Measurements from ENCODE around the gene GABBR2.
A peak's percentile ranks its signal among the peaks of the same experiment; 100 is the strongest.

GABBR2 gene

DNA sequence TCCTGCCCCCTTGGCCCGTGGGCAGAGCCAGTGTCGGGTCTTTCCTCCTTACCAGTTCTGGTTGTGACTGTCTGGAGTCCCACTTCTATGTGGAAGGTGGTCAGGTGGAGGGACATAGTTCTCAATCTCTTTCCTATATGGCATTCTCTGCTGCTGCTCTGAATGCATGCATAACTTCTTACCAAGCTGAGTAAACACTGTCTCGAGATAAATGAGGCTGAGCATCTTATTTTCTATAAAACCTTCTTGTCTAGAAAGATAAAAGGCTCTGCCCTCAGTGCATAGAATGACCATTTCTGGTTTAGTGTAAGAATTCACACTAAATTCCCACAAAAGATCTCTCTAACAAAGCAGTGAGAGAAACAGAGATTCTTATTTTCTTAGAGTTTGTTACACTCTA, 347.1 kb downstream of the GABBR2 start:
- TF ChIP-seq GATA3 (IDR thresholded peaks at IDR 0.05; ENCODE audit: low read depth, low read length) (no peak), GATA2 (IDR thresholded peaks at IDR 0.05; ENCODE audit: low read depth, low read length) (no peak)

GRCh38 chr9:98360176-98360708, 348.5 kb downstream of the GABBR2 start:
- TF ChIP-seq GATA2 (IDR thresholded peaks at IDR 0.05; ENCODE audit: low read depth, low read length) = no peak

DNA sequence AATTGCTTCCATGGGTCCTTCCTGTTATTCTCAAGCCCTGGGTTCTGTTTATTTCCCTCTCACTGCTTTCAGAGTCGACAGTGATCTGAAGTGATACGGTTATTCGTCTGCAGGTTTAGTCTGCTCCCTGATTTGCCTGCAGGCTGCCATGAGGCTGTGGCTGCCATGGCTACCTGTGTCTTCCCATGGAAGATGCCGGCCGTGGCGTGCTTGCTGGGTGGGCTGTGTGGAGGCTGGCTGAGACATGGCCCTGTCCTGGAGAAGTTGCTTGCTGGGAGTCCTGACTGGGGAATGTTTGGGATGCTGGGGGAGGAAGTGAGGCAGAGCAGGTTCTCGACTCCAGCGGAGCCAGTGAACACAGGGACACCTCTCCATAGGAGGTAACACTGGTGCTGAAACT, 349.2 kb downstream of the GABBR2 start:
- TF ChIP-seq GATA3 (IDR thresholded peaks at IDR 0.05; ENCODE audit: low read depth, low read length) = no peak
- no peak for TF ChIP-seq GATA2 (IDR thresholded peaks at IDR 0.05; ENCODE audit: low read depth, low read length)

DNA sequence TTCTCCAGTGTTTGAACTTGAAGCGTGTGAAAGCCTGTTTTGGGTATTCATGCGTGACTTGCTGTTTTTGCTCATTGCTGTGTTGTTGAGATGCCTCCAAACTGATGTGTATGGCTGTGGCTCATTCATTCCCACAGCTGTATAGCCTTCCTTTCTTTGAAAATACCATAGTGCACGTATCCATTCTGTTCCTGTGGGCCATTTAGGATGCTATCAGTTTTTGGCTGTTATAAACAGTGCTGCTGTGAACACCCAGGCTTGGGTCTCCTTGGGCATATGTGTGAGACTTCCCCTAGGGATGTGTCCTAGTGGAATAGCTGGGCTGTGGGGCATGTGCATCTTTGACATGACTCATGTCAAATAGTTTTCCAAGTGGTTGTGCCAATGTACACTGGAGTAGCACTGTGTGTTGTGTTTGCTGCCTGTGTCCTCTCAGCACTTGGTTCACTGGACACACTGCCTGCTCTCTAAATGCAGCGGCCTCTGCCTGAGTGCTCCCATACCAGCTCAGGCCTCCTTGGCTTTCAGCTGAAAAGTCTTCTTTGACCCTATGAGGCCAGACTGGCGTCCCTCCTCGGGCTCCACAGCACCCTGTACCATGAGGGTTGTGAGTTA, 350.7 kb downstream of the GABBR2 start:
- TF ChIP-seq GATA3 (IDR thresholded peaks at IDR 0.05; ENCODE audit: low read depth, low read length) (no peak), GATA2 (IDR thresholded peaks at IDR 0.05; ENCODE audit: low read depth, low read length) (no peak)

DNA sequence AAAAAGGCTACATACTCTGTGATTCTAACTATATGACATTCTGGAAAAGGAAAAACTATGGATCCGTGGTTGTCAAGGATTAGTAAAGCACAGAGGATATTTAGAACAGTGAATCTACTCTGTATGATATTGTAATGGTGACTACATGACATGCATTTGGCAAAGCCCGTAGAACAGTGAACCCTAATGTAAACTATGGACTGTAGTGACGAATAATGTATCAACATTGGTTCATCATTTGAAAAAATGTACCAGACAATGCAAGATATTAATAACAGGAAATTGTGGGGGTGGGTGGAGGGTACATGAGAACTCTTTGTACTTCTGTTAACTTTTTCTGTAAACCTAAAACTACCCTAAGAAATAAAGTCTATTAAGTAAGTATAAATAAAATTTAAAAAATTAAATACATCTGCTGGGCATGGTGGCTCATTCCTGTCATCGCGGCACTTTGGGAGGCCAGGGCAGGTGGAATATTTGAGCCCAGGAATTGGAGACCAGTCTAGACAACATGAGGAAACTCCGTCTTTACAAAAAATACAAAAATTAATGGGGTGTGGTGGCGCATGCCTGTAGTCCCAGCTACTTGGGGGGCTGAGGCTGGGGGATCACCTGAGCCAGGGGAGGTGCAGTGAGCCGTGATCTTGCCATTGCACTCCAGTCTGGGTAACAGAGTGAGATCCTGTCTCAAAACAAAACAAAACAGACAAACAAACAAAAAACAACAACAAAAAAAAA, 351.6 kb downstream of the GABBR2 start:
- TF ChIP-seq GATA2 (IDR thresholded peaks at IDR 0.05; ENCODE audit: low read depth, low read length) (no peak), GATA3 (IDR thresholded peaks at IDR 0.05; ENCODE audit: low read depth, low read length) (no peak)

- no peak for TF ChIP-seq GATA2 (IDR thresholded peaks at IDR 0.05; ENCODE audit: low read depth, low read length)
- TF ChIP-seq GATA3 (IDR thresholded peaks at IDR 0.05; ENCODE audit: low read depth, low read length) = no peak
Measured at GRCh38 chr9:98356326-98356725, 352.4 kb downstream of the GABBR2 start.

DNA sequence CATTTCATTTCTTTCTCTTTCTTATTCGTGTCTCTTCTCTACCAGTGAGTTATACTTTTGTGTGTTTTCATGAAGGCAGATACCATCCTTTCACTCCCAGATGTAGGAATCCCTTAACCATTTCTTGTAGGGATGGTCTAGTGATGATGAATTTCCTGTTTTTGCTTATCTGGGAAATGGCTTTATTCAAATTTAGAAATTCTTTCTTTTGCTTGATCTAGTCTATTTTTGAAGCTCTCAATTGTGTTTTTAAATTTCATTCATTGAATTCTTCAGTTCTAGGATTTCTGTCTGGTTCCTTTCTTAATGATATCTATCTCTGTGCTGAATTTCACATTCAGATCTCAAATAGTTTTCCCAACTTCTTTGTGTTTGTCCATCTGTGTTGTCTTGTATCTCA, 357.4 kb downstream of the GABBR2 start:
- TF ChIP-seq GATA2 (IDR thresholded peaks at IDR 0.05; ENCODE audit: low read depth, low read length) = no peak
- TF ChIP-seq GATA3 (IDR thresholded peaks at IDR 0.05; ENCODE audit: low read depth, low read length) = no peak

DNA sequence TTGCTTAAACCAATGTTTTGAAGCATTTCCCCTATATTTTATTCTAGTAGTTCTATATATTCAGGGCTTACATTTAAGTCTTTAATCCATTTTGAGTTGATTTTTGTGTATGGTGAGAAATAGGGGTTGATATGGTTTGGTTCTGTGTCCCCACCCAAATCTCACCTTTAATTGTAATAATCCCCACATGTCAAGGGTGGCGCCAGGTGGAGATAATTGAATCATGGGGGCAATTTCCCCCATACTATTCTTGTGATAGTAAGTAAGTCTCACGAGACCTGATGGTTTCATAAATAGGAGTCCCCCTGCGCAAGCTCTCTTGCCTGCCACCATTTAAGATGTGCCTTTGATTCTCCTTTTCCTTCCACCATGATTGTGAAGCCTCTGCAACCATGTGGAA, 361.1 kb downstream of the GABBR2 start:
- TF ChIP-seq GATA2 (IDR thresholded peaks at IDR 0.05; ENCODE audit: low read depth, low read length) = no peak
- no peak for TF ChIP-seq GATA3 (IDR thresholded peaks at IDR 0.05; ENCODE audit: low read depth, low read length)

DNA sequence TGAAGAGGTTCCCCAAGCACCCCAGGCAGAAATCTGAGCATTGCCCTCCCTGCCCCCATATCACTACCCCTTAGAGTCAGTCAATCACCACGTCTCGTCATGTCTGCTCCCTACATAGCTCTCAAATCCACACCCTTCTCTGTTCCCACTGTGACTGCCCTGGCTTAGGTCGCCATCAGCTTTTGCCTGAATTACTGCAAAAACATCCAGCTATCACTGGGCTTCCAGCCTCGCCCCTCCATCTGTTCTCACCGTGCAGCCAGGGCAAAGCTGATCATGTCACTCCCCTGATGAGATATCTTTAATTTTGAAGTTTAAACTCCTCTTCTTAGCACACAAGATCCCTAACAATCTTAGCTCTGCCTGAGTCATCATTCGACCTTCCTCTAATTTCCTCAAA, 363.7 kb downstream of the GABBR2 start:
- TF ChIP-seq GATA2 (IDR thresholded peaks at IDR 0.05; ENCODE audit: low read depth, low read length) (no peak), GATA3 (IDR thresholded peaks at IDR 0.05; ENCODE audit: low read depth, low read length) (no peak)

DNA sequence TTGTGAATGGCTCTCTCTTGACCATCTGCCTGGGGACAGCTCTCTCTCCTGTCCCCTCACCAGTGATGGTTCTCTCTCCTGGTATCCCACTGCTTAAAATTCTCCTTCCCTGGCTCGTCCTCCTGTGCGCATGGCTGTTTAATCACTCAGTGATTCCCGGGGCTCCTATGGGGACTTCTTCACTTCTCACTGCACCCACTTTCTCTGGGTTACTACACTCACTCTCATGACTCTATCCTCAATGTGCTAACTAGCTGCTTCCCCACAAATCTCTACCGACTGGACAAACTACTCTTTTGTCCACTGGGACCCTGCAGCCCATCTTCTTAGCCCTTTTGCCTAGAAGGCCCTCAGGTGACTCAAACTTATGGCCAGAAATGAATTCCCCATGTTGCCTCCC, 364.2 kb downstream of the GABBR2 start:
- no peak for TF ChIP-seq GATA2 (IDR thresholded peaks at IDR 0.05; ENCODE audit: low read depth, low read length)
- no peak for TF ChIP-seq GATA3 (IDR thresholded peaks at IDR 0.05; ENCODE audit: low read depth, low read length)

DNA sequence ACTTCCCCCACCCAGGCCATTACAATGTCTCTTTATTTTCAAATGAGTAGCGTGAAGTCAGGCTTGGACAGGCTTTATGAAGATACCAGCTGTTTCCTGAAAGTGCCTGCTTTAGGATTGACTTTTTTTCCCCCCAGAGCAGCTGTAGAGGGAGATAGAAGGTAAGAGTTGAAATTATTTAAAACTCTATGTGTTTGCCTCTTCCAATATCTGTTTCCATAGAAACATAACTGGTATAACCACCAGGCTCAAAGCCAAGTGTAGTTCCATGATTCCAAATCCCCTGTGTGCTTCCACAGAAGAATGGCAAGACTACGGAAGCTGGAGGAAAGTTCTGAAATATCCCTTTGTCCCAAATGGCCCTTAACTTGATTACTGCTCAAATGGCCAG, 365.9 kb downstream of the GABBR2 start:
- TF ChIP-seq GATA3 (IDR thresholded peaks at IDR 0.05; ENCODE audit: low read depth, low read length) = no peak
- no peak for TF ChIP-seq GATA2 (IDR thresholded peaks at IDR 0.05; ENCODE audit: low read depth, low read length)

GRCh38 chr9:98342098-98342819, 366.5 kb downstream of the GABBR2 start:
- no peak for TF ChIP-seq GATA2 (IDR thresholded peaks at IDR 0.05; ENCODE audit: low read depth, low read length)

DNA sequence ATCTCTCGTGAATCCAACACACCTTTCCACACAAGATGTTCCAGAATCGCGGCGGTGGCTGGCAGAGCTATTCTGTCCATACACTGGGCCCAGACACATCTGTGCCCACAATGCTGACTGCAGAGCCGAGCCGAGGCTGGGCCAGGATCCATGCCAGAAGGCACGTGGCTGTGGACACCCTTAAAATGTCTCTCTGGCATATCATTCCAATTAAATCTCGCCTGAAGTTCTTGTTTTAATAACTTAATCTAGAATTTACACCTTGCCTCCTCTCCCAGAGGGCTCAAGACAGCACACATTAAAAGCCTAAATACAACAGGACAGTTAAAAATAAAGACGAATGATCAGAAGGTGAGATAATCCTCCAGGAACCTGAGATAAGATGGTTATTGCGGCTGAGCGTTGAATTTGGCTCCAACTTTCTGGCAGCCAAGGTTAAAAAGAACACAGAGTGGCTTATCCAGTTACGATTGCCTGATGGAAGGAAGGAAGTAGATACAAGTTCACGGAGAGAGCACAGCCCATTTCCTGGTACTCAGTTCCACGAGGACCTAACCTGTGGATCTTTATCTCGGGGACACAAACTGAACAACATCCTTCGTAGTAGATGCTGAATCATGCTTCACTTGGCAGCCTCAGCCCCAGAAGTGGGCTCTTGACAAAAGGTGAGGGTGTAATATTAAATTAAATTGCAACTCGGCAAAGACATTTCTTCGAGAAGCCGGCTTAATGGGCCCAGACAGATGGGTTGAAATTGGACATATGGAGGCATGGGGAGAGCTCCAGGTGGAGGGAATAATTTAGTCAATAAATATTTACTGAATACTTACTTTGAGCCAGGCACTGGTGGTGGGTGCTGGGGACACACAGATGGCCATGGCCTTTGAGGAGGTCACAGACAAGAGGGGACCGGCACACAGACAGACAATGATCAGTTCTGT, 367.3 kb downstream of the GABBR2 start:
- TF ChIP-seq GATA2 (IDR thresholded peaks at IDR 0.05; ENCODE audit: low read depth, low read length) (0 out of 2 replicates have a peak, but pooled peaks have one; percentile 26), GATA3 (IDR thresholded peaks at IDR 0.05; ENCODE audit: low read depth, low read length) (no peak)
